Measurements from ENCODE around the gene INHBA. TPM values are rescaled to one million over a fixed set of nuclear protein-coding genes. Genes with fewer than 3 reads are reported as not detected.

INHBA gene
- polyA plus RNA-seq, 1 donor from 2014 or later: 0.19 TPM

DNA sequence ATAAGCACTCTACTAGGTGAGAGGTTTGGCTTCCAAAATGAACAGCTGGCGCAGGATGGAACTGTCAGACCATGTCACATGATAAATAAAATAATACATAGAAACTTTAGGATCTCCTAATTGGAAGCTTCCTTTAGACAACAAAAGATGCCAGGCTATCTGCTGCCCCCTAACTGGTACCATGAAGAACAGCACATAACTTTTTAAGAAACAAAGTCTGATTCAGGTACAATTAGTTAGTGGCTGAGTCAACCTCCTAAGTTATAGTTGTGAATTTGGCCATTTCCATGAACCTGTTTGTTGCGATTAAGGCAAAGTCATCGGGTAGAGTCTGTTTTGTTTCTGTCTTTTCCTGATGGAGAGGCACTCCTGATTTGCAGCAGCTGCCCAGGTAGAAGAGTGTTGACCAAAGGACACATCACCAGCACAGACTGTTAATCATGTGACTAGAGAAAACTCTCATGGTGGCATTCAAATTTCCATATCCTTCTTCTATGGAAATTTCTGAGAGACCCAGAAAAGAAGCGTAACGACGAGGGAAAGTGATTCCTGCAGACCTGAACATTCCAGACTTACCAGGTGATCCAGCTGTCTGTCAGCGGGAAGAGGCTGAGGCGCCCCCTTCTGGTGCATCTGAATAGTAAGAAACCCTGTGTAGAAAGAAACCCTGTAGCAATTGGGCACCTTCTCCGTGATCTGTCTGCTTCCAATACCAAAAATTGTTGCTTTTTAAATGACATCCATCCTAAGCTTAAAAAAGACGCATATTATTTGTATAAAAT, 8.6 kb upstream of the INHBA start:
- H3K9me3 ChIP-seq (ENCODE audit: low read length): no peaks in the 10 kb centered on the region
- H3K36me3 ChIP-seq (ENCODE audit: insufficient read depth, low read length): no peaks in the 10 kb centered on the region
- no peak overlapping the region for H3K4me3 ChIP-seq (ENCODE audit: low read length)
- H3K27me3 ChIP-seq (ENCODE audit: insufficient read depth, low read depth, low read length): no peaks in the 10 kb centered on the region
- H2AFZ ChIP-seq (ENCODE audit: low read depth, low read length): no peak overlapping the region
- no peaks in the 10 kb centered on the region for H3K9me2 ChIP-seq (ENCODE audit: insufficient read depth, low read length)
- no peaks in the 10 kb centered on the region for H3F3A ChIP-seq (ENCODE audit: insufficient read depth, low read length, poor library complexity, severe bottlenecking)
- no peak overlapping the region for H3K4me2 ChIP-seq (ENCODE audit: low read length)
- H3K27ac ChIP-seq (ENCODE audit: low read length): no peak overlapping the region
- no peak for TF ChIP-seq SMC3 (conservative IDR thresholded peaks at IDR 0.05; ENCODE audit: poor library complexity)
- TF ChIP-seq EZH2 (IDR thresholded peaks at IDR 0.05; ENCODE audit: borderline replicate concordance, insufficient read depth, low read length, poor library complexity, severe bottlenecking): no peak
- TF ChIP-seq, protein P1, sequence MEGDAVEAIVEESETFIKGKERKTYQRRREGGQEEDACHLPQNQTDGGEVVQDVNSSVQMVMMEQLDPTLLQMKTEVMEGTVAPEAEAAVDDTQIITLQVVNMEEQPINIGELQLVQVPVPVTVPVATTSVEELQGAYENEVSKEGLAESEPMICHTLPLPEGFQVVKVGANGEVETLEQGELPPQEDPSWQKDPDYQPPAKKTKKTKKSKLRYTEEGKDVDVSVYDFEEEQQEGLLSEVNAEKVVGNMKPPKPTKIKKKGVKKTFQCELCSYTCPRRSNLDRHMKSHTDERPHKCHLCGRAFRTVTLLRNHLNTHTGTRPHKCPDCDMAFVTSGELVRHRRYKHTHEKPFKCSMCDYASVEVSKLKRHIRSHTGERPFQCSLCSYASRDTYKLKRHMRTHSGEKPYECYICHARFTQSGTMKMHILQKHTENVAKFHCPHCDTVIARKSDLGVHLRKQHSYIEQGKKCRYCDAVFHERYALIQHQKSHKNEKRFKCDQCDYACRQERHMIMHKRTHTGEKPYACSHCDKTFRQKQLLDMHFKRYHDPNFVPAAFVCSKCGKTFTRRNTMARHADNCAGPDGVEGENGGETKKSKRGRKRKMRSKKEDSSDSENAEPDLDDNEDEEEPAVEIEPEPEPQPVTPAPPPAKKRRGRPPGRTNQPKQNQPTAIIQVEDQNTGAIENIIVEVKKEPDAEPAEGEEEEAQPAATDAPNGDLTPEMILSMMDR (IDR thresholded peaks at IDR 0.05; ENCODE audit: poor library complexity, severe bottlenecking): no peak
- TF ChIP-seq POLR2AphosphoS5 (IDR thresholded peaks at IDR 0.05): no peak
- no peaks in the 10 kb centered on the region for H4K20me1 ChIP-seq (ENCODE audit: insufficient read depth)
- no peaks in the 10 kb centered on the region for H3K79me2 ChIP-seq (replicated peaks; ENCODE audit: insufficient read depth, low read length)
- no peak overlapping the region for H3K9ac ChIP-seq (ENCODE audit: low read length)

DNA sequence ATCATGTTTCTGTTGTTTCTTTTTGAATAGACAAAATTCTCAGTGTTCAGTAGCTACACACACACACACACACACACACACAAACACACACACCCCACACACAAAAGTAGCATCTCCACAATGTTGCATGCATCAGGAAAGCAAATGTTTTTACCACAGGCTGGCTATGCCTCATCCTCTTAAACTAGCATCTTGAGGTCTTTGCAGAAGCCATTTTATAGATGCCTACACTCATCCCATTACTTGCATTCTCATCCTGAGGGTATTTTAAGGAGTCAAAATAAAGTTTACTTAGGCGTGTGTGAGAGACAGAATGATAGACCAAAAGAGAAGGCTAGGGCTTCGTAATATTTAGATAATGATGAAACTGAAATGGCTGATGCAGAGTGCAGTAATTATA, 7.9 kb upstream of the INHBA start:
- Histone ChIP-seq H3K27me3 (ENCODE audit: insufficient read depth, low read depth, low read length) (no peaks in the 10 kb centered on the region), H3K27ac (ENCODE audit: low read length) (no peak overlapping the region), H3K79me2 (replicated peaks; ENCODE audit: insufficient read depth, low read length) (no peaks in the 10 kb centered on the region), H3K9me3 (ENCODE audit: low read length) (no peaks in the 10 kb centered on the region), H3K9me2 (ENCODE audit: insufficient read depth, low read length) (no peaks in the 10 kb centered on the region), H3K4me2 (ENCODE audit: low read length) (no peak overlapping the region), H3K4me3 (ENCODE audit: low read length) (no peak overlapping the region), H3F3A (ENCODE audit: insufficient read depth, low read length, poor library complexity, severe bottlenecking) (no peaks in the 10 kb centered on the region), H2AFZ (ENCODE audit: low read depth, low read length) (no peak overlapping the region), H3K36me3 (ENCODE audit: insufficient read depth, low read length) (no peaks in the 10 kb centered on the region), H3K9ac (ENCODE audit: low read length) (no peak overlapping the region), H4K20me1 (ENCODE audit: insufficient read depth) (no peaks in the 10 kb centered on the region)
- TF ChIP-seq TAF1 (IDR thresholded peaks at IDR 0.05; ENCODE audit: low read depth) (no peak), SMC3 (conservative IDR thresholded peaks at IDR 0.05; ENCODE audit: poor library complexity) (no peak), RAD21 (conservative IDR thresholded peaks at IDR 0.05) (no peak), EP300 (conservative IDR thresholded peaks at IDR 0.05; ENCODE audit: poor library complexity, severe bottlenecking) (no peak), EZH2 (IDR thresholded peaks at IDR 0.05; ENCODE audit: borderline replicate concordance, insufficient read depth, low read length, poor library complexity, severe bottlenecking) (no peak), MXI1 (conservative IDR thresholded peaks at IDR 0.05; ENCODE audit: poor library complexity, severe bottlenecking) (no peak), POLR2AphosphoS5 (IDR thresholded peaks at IDR 0.05) (no peak)
- TF ChIP-seq, protein P2, sequence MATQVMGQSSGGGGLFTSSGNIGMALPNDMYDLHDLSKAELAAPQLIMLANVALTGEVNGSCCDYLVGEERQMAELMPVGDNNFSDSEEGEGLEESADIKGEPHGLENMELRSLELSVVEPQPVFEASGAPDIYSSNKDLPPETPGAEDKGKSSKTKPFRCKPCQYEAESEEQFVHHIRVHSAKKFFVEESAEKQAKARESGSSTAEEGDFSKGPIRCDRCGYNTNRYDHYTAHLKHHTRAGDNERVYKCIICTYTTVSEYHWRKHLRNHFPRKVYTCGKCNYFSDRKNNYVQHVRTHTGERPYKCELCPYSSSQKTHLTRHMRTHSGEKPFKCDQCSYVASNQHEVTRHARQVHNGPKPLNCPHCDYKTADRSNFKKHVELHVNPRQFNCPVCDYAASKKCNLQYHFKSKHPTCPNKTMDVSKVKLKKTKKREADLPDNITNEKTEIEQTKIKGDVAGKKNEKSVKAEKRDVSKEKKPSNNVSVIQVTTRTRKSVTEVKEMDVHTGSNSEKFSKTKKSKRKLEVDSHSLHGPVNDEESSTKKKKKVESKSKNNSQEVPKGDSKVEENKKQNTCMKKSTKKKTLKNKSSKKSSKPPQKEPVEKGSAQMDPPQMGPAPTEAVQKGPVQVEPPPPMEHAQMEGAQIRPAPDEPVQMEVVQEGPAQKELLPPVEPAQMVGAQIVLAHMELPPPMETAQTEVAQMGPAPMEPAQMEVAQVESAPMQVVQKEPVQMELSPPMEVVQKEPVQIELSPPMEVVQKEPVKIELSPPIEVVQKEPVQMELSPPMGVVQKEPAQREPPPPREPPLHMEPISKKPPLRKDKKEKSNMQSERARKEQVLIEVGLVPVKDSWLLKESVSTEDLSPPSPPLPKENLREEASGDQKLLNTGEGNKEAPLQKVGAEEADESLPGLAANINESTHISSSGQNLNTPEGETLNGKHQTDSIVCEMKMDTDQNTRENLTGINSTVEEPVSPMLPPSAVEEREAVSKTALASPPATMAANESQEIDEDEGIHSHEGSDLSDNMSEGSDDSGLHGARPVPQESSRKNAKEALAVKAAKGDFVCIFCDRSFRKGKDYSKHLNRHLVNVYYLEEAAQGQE (IDR thresholded peaks at IDR 0.05; ENCODE audit: borderline replicate concordance): no peak
- TF ChIP-seq, protein P1 (IDR thresholded peaks at IDR 0.05; ENCODE audit: poor library complexity, severe bottlenecking): no peak

All from neural cell (in vitro differentiated cells).